Trophoblast cell (in vitro differentiated cells and primary cell): ENCODE data around the gene SURF6.

Experiments
- DNase-seq, 2 donors: peaks; one replicate each; pipeline ENCODE4 v3.0.0-alpha.2; 2016
- H2AFZ ChIP-seq: 2 replicates; pipeline ENCODE4 v1.6.1; 2013; ENCODE audit warnings: low read length, moderate library complexity, mild to moderate bottlenecking; ENCODE audit not compliant: insufficient read depth, poor library complexity
- H2AK5ac ChIP-seq: 2 replicates; pipeline ENCODE4 v1.6.1; 2013; ENCODE audit warnings: mild to moderate bottlenecking, low read length
- H2BK120ac ChIP-seq: 2 replicates; pipeline ENCODE4 v1.6.1; 2013; ENCODE audit warnings: low read length, mild to moderate bottlenecking, moderate library complexity; ENCODE audit not compliant: insufficient read depth, poor library complexity
- H2BK12ac ChIP-seq: 2 replicates; pipeline ENCODE4 v1.6.1; 2013; ENCODE audit warnings: mild to moderate bottlenecking, low read length, moderate library complexity
- H2BK5ac ChIP-seq: 2 replicates; pipeline ENCODE4 v1.6.1; 2013; ENCODE audit warnings: low read length, low read depth, moderate library complexity, mild to moderate bottlenecking; ENCODE audit not compliant: poor library complexity
- H3K14ac ChIP-seq: 2 replicates; pipeline ENCODE4 v1.6.1; 2013; ENCODE audit warnings: mild to moderate bottlenecking, low read length
- H3K18ac ChIP-seq: 2 replicates; pipeline ENCODE4 v1.6.1; 2013; ENCODE audit warnings: mild to moderate bottlenecking, low read length
- H3K23ac ChIP-seq: 2 replicates; pipeline ENCODE4 v1.6.1; 2013; ENCODE audit warnings: low read length
- H3K27ac ChIP-seq: 2 replicates; pipeline ENCODE4 v1.5.1; 2013; ENCODE audit warnings: low read depth, mild to moderate bottlenecking, inconsistent platforms, low read length, moderate library complexity
- H3K27me3 ChIP-seq: 2 replicates; pipeline ENCODE4 v1.6.1; 2013; ENCODE audit warnings: inconsistent platforms, mild to moderate bottlenecking, low read length, moderate library complexity; ENCODE audit not compliant: insufficient read depth
- H3K36me3 ChIP-seq, 2 experiments: 1 replicate in 1 of 2; 2 replicates in 1 of 2; pipeline ENCODE4 v1.6.1; 2013; ENCODE audit warnings: low read length in 2 of 2, mild to moderate bottlenecking in 2 of 2, moderate library complexity in 1 of 2; ENCODE audit not compliant: insufficient read depth in 2 of 2, control insufficient read depth in 1 of 2
- H3K4ac ChIP-seq: 2 replicates; pipeline ENCODE4 v1.6.1; 2013; ENCODE audit warnings: low read depth, mild to moderate bottlenecking, low read length, moderate library complexity
- H3K4me1 ChIP-seq, 2 experiments: 1 replicate in 1 of 2; 2 replicates in 1 of 2; pipeline ENCODE4 v1.6.1; 2013; ENCODE audit warnings: low read length in 2 of 2, mild to moderate bottlenecking in 2 of 2, moderate library complexity in 1 of 2; ENCODE audit not compliant: insufficient read depth in 2 of 2, control insufficient read depth in 1 of 2
- H3K4me2 ChIP-seq: 2 replicates; pipeline ENCODE4 v1.6.1; 2013; ENCODE audit warnings: inconsistent platforms, mild to moderate bottlenecking, low read length, moderate library complexity
- H3K4me3 ChIP-seq: 2 replicates; pipeline ENCODE4 v1.5.1; 2013; ENCODE audit warnings: mild to moderate bottlenecking, low read depth, low read length, inconsistent platforms
- H3K79me1 ChIP-seq: one replicate; pipeline ENCODE4 v1.6.1; 2013; ENCODE audit warnings: low read length
- H3K79me2 ChIP-seq: 2 replicates; pipeline ENCODE4 v1.6.1; 2013; ENCODE audit warnings: low read length, mild to moderate bottlenecking; ENCODE audit not compliant: control insufficient read depth, insufficient read depth, poor library complexity
- H3K9ac ChIP-seq: 2 replicates; pipeline ENCODE4 v1.6.1; 2013; ENCODE audit warnings: mild to moderate bottlenecking, low read length
- H3K9me3 ChIP-seq: 2 replicates; pipeline ENCODE4 v1.6.1; 2013; ENCODE audit warnings: low read depth, mild to moderate bottlenecking, control low read depth, inconsistent platforms, low read length; ENCODE audit not compliant: insufficient read depth
- H4K12ac ChIP-seq: 2 replicates; pipeline ENCODE4 v1.6.1; 2013; ENCODE audit warnings: low read depth, mild to moderate bottlenecking, low read length, moderate library complexity
- H4K8ac ChIP-seq: 2 replicates; pipeline ENCODE4 v1.6.1; 2013; ENCODE audit warnings: low read depth, mild to moderate bottlenecking, low read length, moderate library complexity
- H4K91ac ChIP-seq: one replicate; pipeline ENCODE4 v1.6.1; 2013; ENCODE audit warnings: low read depth, mild to moderate bottlenecking, low read length, moderate library complexity
- WGBS: extraction: QIAGEN DNeasy Blood & Tissue Kit; methylation state at CpG from one replicate; pipeline ENCODE4 v1.1.7; 2013; ENCODE audit warnings: missing lambda C conversion rate; ENCODE audit not compliant: insufficient read length, insufficient coverage; ENCODE audit errors: extremely low coverage; 5-methylcytosine and 5-hydroxymethylcytosine counted together

The SURF6 gene

GRCh38 chr9:133341369-133342068, 5.5 kb upstream of the SURF6 start:
- peaks cover 63 to 74% of the 10 kb centered on the region in 2 experiments for H3K36me3 ChIP-seq
- no peak overlapping the region for H3K9ac ChIP-seq
- no peak overlapping the region for H3K4me3 ChIP-seq
- no peak overlapping the region for H2BK5ac ChIP-seq
- no peak overlapping the region for H2AK5ac ChIP-seq
- no peak overlapping the region for H3K4me2 ChIP-seq
- H3K79me2 ChIP-seq = no peaks in the 10 kb centered on the region
- WGBS = no CpG with 5 or more reads among the region's 15 CpGs
- H3K4ac ChIP-seq = no peak overlapping the region
- H3K18ac ChIP-seq = no peak overlapping the region
- peaks cover 0 to 4% of the 10 kb centered on the region in 2 experiments for H3K4me1 ChIP-seq
- H4K8ac ChIP-seq = no peak overlapping the region
- no peak overlapping the region for H4K12ac ChIP-seq
- H3K14ac ChIP-seq = no peak overlapping the region
- no peak overlapping the region for H2BK12ac ChIP-seq
- no peak overlapping the region for H3K23ac ChIP-seq
- H3K27ac ChIP-seq = no peak overlapping the region
- H3K79me1 ChIP-seq = no peaks in the 10 kb centered on the region
- no peaks in the 10 kb centered on the region for H3K27me3 ChIP-seq
- H4K91ac ChIP-seq = no peak overlapping the region
- no peak overlapping the region for H2AFZ ChIP-seq
- no peak overlapping the region for H2BK120ac ChIP-seq
- peaks cover 1% of the 10 kb centered on the region for H3K9me3 ChIP-seq
- DNase-seq = no peak

- H2AFZ ChIP-seq = no peak overlapping the region
- peaks cover under 1% of the 10 kb centered on the region for H3K79me2 ChIP-seq
- no peak overlapping the region for H3K23ac ChIP-seq
- H3K14ac ChIP-seq = no peak overlapping the region
- no peak overlapping the region for H4K12ac ChIP-seq
- peaks cover 4% of the 10 kb centered on the region for H3K79me1 ChIP-seq
- H2BK120ac ChIP-seq = no peak overlapping the region
- no peak overlapping the region for H2BK12ac ChIP-seq
- no peaks in the 10 kb centered on the region for H3K27me3 ChIP-seq
- no CpG with 5 or more reads among the region's 13 CpGs for WGBS
- no peak for DNase-seq
- H3K9me3 ChIP-seq = peaks cover 1% of the 10 kb centered on the region
- H3K4me1 ChIP-seq = peaks cover 0 to 3% of the 10 kb centered on the region in 2 experiments
- H3K4ac ChIP-seq = no peak overlapping the region
- no peak overlapping the region for H3K18ac ChIP-seq
- H2AK5ac ChIP-seq = no peak overlapping the region
- no peak overlapping the region for H3K4me2 ChIP-seq
- no peak overlapping the region for H3K9ac ChIP-seq
- no peak overlapping the region for H4K8ac ChIP-seq
- H3K27ac ChIP-seq = no peak overlapping the region
- H4K91ac ChIP-seq = no peak overlapping the region
- H2BK5ac ChIP-seq = no peak overlapping the region
- H3K36me3 ChIP-seq = peaks cover 62 to 68% of the 10 kb centered on the region in 2 experiments
- no peak overlapping the region for H3K4me3 ChIP-seq
Observed at GRCh38 chr9:133340916-133341315, 4.9 kb upstream of the SURF6 start.

GRCh38 chr9:133340256-133340655, 4.3 kb upstream of the SURF6 start:
- Histone ChIP-seq H3K4me3 (no peak overlapping the region), H2AFZ (no peak overlapping the region), H2BK12ac (no peak overlapping the region), H3K14ac (no peak overlapping the region), H3K9me3 (peaks cover under 1% of the 10 kb centered on the region), H3K4me1 (peaks cover 0 to 3% of the 10 kb centered on the region in 2 experiments), H3K36me3 (peaks cover 55 to 62% of the 10 kb centered on the region in 2 experiments), H4K12ac (no peak overlapping the region), H4K8ac (no peak overlapping the region), H2AK5ac (no peak overlapping the region), H3K18ac (no peak overlapping the region), H3K4me2 (no peak overlapping the region), H2BK120ac (no peak overlapping the region), H4K91ac (no peak overlapping the region), H3K4ac (no peak overlapping the region), H3K27ac (no peak overlapping the region), H3K9ac (no peak overlapping the region), H3K79me1 (peaks cover 6% of the 10 kb centered on the region), H3K79me2 (peaks cover 5% of the 10 kb centered on the region), H3K23ac (no peak overlapping the region), H2BK5ac (no peak overlapping the region), H3K27me3 (no peaks in the 10 kb centered on the region)
- no peak for DNase-seq
- no CpG with 5 or more reads among the region's 3 CpGs for WGBS

- H3K18ac ChIP-seq = no peak overlapping the region
- no peak overlapping the region for H3K4ac ChIP-seq
- H3K79me1 ChIP-seq = peaks cover 6% of the 10 kb centered on the region
- no peak overlapping the region for H3K9ac ChIP-seq
- H3K36me3 ChIP-seq = peaks cover 49 to 56% of the 10 kb centered on the region in 2 experiments
- H3K4me1 ChIP-seq = peaks cover 0 to 3% of the 10 kb centered on the region in 2 experiments
- H2BK5ac ChIP-seq = no peak overlapping the region
- no peaks in the 10 kb centered on the region for H3K27me3 ChIP-seq
- H3K27ac ChIP-seq = no peak overlapping the region
- no peak for DNase-seq
- no peak overlapping the region for H3K4me2 ChIP-seq
- no peak overlapping the region for H3K23ac ChIP-seq
- no CpG with 5 or more reads among the region's 5 CpGs for WGBS
- H4K12ac ChIP-seq = no peak overlapping the region
- no peak overlapping the region for H3K4me3 ChIP-seq
- no peak overlapping the region for H4K91ac ChIP-seq
- no peaks in the 10 kb centered on the region for H3K9me3 ChIP-seq
- H3K14ac ChIP-seq = no peak overlapping the region
- H2BK120ac ChIP-seq = no peak overlapping the region
- H3K79me2 ChIP-seq = peaks cover 5% of the 10 kb centered on the region
- H4K8ac ChIP-seq = no peak overlapping the region
- no peak overlapping the region for H2BK12ac ChIP-seq
- H2AFZ ChIP-seq = no peak overlapping the region
- H2AK5ac ChIP-seq = no peak overlapping the region
Observed at GRCh38 chr9:133339641-133340040, 3.7 kb upstream of the SURF6 start.
